HAP-1 (cell line): Measurements from ENCODE around the gene RAI14.

Source experiments
- DNase-seq, 2 experiments: peaks; one replicate each; pipeline ENCODE4 v3.0.0-alpha.2; 2016 to 2020; ENCODE audit warnings: low spot score in 2 of 2
- H3K27me3 ChIP-seq: fragments of 250-450 bp; sonication (Bioruptor Pico); 2 replicates; pipeline ENCODE4 v1.5.1; 2020; ENCODE audit warnings: low read depth, mild to moderate bottlenecking, moderate library complexity
- H3K36me3 ChIP-seq: fragments of 250-450 bp; sonication (Bioruptor Pico); replicated peaks from 2 replicates; pipeline ENCODE4 v1.5.1; 2020; ENCODE audit warnings: mild to moderate bottlenecking
- H3K4me1 ChIP-seq: fragments of 250-450 bp; sonication (Bioruptor Pico); 2 replicates; pipeline ENCODE4 v1.5.1; 2020; ENCODE audit warnings: mild to moderate bottlenecking
- H3K4me3 ChIP-seq: fragments of 250-450 bp; sonication (Bioruptor Pico); 2 replicates; pipeline ENCODE4 v1.5.1; 2020; ENCODE audit warnings: mild to moderate bottlenecking, moderate library complexity
- H3K9me3 ChIP-seq: fragments of 250-450 bp; sonication (Bioruptor Pico); 2 replicates; pipeline ENCODE4 v1.5.1; 2020; ENCODE audit warnings: mild to moderate bottlenecking, moderate library complexity
- in situ Hi-C: fragments of 300-500 bp; cut with MboI; formaldehyde crosslinking; loops from 3 replicates; pipeline ENCODE4 v1.14.3; 2020; ENCODE audit warnings: low sequenced_read_pairs, inconsistent platforms, mixed read lengths

Gene RAI14

GRCh38 chr5:34656001-34656699 lies at the start of gene RAI14:
TSS of gene RAI14 (plus strand) at chr5:34656328. CDS start at chr5:34686920, 30,592 bp downstream.
- in situ Hi-C loops = no loop called here
- H3K9me3 ChIP-seq = no peaks in the 10 kb centered on the region
- peak within 1 kb of the TSS; percentile 81 for H3K4me3 ChIP-seq
- peaks cover 2% of the 10 kb centered on the region for H3K4me1 ChIP-seq
- peaks cover 10% of the 10 kb centered on the region for H3K27me3 ChIP-seq
- peak; percentile 70 to 87 for DNase-seq
- H3K36me3 ChIP-seq = no peaks in the 10 kb centered on the region

DNA sequence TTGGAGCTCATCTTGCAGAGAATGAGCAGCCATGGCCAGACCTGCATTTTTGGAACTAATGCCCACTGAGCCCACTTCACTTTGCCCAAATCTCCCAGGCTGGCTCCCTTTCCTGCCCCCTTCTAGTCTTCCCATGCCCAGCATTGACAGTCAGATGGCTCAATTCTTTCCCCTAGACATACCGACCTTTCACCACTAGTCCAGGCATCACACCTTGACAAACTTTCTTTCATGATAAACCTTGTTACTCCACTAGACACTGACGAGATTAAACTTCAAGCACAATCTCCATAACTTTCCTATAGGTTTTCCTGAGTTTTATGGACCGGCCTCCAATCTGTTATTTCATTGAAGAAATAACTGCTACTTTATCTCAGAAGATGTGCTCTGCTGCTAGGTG lies 47.8 kb upstream of the RAI14 start:
- H3K4me3 ChIP-seq = no peak overlapping the region
- H3K27me3 ChIP-seq = no peaks in the 10 kb centered on the region
- H3K4me1 ChIP-seq = peaks cover 17% of the 10 kb centered on the region
- no peak for DNase-seq
- no peaks in the 10 kb centered on the region for H3K9me3 ChIP-seq
- no peaks in the 10 kb centered on the region for H3K36me3 ChIP-seq
- in situ Hi-C loops = no loop called here

DNA sequence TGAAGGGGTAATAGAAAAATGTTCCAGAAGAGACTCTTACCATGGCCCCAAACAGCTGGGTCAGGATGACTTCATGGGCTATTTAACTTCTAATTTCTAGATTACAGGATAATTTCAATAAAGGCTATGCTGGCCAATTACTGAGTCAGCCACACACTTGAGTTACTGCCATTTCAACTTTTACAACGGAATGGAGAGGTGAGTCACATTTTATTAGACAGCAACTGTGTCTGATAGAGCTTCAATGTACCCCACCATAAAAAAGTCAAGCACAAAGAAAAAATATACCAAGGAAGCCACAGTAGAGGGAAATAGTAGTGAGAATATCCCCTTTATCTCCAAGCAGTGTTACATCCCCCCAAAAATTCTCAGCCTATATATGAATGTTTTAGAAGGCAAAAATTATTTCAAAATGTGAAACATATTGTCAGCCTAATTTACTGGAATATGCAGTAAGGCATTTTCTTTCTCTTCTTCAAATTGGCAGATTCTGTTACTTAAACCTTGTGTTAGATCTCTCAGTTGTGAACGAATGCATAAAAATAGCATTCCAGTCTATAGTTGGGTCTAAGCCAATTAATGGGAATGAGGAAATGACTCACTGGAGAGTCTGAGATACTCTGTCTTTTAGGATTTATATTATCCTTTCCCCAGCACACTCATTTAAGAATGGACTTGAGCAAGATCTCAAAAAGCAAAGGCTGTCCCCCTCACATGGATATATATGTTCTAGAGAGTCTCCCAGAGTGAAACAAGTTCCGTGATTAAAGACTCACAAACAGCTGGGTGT lies 47.1 kb upstream of the RAI14 start:
- no peaks in the 10 kb centered on the region for H3K27me3 ChIP-seq
- no peaks in the 10 kb centered on the region for H3K36me3 ChIP-seq
- H3K4me1 ChIP-seq = peaks cover 10% of the 10 kb centered on the region
- no peaks in the 10 kb centered on the region for H3K9me3 ChIP-seq
- in situ Hi-C loops = no loop called here
- no peak overlapping the region for H3K4me3 ChIP-seq
- no peak for DNase-seq

- DNase-seq = no peak
- Histone ChIP-seq H3K9me3 (no peaks in the 10 kb centered on the region), H3K27me3 (no peaks in the 10 kb centered on the region), H3K4me1 (peaks cover 6% of the 10 kb centered on the region), H3K4me3 (no peak overlapping the region), H3K36me3 (no peaks in the 10 kb centered on the region)
- in situ Hi-C loops = no loop called here
Observed at GRCh38 chr5:34609951-34610441, 46.1 kb upstream of the RAI14 start.

DNA sequence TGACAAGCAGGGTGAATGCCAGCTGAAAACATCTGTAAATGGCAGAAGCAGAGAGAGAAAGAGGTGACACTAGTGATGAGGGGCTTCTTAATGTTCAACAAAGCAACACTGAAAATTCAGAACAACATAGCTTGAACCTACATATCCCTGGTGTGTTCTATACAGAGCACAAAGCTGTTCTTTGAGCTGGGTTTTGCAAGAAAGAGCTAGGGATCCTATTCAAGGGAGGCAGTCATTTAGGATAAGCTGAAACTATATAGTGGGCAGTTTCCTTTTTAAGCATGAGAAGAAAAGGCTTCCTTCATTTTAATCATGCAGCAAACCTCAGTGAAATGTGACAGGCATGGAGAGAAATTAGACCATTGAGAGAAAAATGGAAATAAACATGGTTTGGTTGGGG lies 45.6 kb upstream of the RAI14 start:
- H3K27me3 ChIP-seq = no peaks in the 10 kb centered on the region
- in situ Hi-C loops = no loop called here
- peaks cover 6% of the 10 kb centered on the region for H3K4me1 ChIP-seq
- DNase-seq = no peak
- H3K4me3 ChIP-seq = no peak overlapping the region
- H3K9me3 ChIP-seq = no peaks in the 10 kb centered on the region
- no peaks in the 10 kb centered on the region for H3K36me3 ChIP-seq

DNA sequence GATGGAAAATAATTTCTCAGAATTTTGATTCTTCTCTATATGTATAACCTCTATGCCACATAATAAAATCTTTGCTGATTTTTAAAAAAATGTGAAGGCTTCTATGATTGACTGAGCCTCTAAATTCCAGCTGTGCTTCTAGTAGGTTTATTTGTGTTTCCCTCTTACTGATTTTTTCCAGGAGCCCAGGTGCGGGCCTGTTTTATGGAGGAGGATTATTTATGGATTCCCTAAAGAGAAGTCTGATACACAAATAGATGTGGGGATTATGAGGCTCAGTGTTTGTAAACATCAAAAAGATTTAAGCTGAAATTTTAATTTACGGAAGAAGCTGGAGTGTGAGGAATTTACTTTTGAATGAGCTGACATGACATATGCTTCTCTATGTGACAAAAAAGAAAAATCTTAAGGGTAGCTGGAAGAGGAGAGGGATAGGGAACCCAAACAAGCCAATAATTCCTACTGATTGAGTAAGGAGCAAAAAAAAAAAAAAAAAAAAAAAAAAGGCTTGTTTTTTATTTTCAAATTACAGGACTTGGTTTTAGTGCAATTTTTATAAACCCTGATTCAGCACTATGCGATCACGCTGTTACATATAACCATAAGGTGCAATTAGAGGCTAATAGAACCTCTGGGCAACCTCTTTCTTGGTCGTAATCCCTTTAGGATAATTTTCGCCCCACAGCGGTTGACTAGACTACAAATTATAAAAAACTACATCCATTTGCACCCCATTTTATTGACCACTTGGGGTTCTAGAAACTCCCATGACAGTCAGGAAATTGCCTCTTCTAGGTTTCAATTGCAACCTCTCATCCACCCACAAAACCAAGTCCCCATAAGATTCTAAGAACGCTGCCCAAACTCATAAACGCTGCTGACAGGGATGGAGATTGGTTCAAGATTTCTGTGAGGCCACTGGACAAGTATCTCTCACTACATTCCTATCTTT lies 44.4 kb upstream of the RAI14 start:
- Histone ChIP-seq H3K9me3 (no peaks in the 10 kb centered on the region), H3K27me3 (no peaks in the 10 kb centered on the region), H3K4me3 (no peak overlapping the region), H3K36me3 (no peaks in the 10 kb centered on the region), H3K4me1 (peaks cover 10% of the 10 kb centered on the region)
- DNase-seq = no peak
- in situ Hi-C loops = no loop called here

DNA sequence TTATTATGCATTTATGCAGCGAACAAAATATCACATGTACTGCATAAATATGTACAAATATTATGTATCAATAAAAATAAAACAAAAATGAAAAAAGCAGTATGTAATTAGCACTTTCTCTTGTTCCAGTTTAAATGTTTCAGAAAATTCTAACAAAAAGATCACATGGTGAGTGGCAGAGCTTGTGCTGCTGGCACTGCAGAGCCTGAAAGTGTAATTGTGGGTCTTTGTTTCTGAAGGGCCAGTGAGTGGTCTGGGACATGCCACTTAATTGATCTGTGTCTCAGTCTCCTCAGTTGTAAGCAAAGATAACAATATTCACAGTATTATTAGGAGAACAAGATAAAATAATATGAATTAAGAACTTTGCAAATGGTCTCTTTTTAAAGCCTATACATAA lies 39.5 kb upstream of the RAI14 start:
- Histone ChIP-seq H3K4me1 (peaks cover 11% of the 10 kb centered on the region), H3K36me3 (no peaks in the 10 kb centered on the region), H3K9me3 (no peaks in the 10 kb centered on the region), H3K27me3 (no peaks in the 10 kb centered on the region), H3K4me3 (no peak overlapping the region)
- in situ Hi-C loops = no loop called here
- DNase-seq = no peak

GRCh38 chr5:34618371-34619065 lies 37.6 kb upstream of the RAI14 start:
- Histone ChIP-seq H3K27me3 (no peaks in the 10 kb centered on the region), H3K4me1 (peaks cover 11% of the 10 kb centered on the region), H3K9me3 (no peaks in the 10 kb centered on the region), H3K36me3 (no peaks in the 10 kb centered on the region), H3K4me3 (no peak overlapping the region)
- DNase-seq = no peak
- in situ Hi-C loops = no loop called here

- Histone ChIP-seq H3K9me3 (no peaks in the 10 kb centered on the region), H3K4me1 (peaks cover 11% of the 10 kb centered on the region), H3K27me3 (no peaks in the 10 kb centered on the region), H3K36me3 (no peaks in the 10 kb centered on the region), H3K4me3 (no peak overlapping the region)
- no peak for DNase-seq
- in situ Hi-C loops = no loop called here
Observed at GRCh38 chr5:34620185-34620584, 35.9 kb upstream of the RAI14 start.

GRCh38 chr5:34621277-34622097 lies 34.6 kb upstream of the RAI14 start:
- H3K36me3 ChIP-seq = no peaks in the 10 kb centered on the region
- H3K27me3 ChIP-seq = no peaks in the 10 kb centered on the region
- DNase-seq = no peak
- H3K9me3 ChIP-seq = no peaks in the 10 kb centered on the region
- peaks cover 10% of the 10 kb centered on the region for H3K4me1 ChIP-seq
- H3K4me3 ChIP-seq = no peak overlapping the region
- in situ Hi-C loops = no loop called here

- Histone ChIP-seq H3K9me3 (no peaks in the 10 kb centered on the region), H3K27me3 (no peaks in the 10 kb centered on the region), H3K36me3 (no peaks in the 10 kb centered on the region), H3K4me3 (no peak overlapping the region), H3K4me1 (peaks cover 4% of the 10 kb centered on the region)
- no peak for DNase-seq
- in situ Hi-C loops = no loop called here
Observed at GRCh38 chr5:34622098-34622400, 34.1 kb upstream of the RAI14 start.

DNA sequence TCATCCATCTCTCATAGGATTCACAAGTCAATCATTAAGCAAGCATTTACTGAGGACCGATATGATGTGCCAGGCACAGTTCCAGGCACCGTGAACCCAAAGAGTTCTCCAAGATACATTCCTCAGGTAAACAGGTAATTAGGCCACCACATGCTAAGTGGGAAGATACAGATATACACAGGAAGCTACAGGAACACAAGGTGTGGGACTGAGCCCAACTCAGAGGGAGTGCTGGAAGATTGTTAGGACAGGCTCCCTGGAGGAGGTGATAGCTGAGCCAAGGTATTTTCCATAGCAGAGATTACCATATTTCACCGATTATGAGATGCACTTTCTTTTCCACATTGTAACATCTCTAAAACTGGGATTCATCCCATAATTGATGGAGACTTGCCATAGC lies 31.4 kb upstream of the RAI14 start:
- Histone ChIP-seq H3K4me1 (peaks cover 5% of the 10 kb centered on the region), H3K9me3 (no peaks in the 10 kb centered on the region)
- in situ Hi-C loops = no loop called here

GRCh38 chr5:34625246-34625645 lies 30.9 kb upstream of the RAI14 start:
- Histone ChIP-seq H3K4me3 (no peak overlapping the region), H3K27me3 (no peaks in the 10 kb centered on the region), H3K36me3 (no peaks in the 10 kb centered on the region), H3K4me1 (peaks cover 5% of the 10 kb centered on the region), H3K9me3 (no peaks in the 10 kb centered on the region)
- in situ Hi-C loops = no loop called here
- DNase-seq = no peak

More for the DNA sequence above, 31.4 kb upstream of the RAI14 start:
- H3K36me3 ChIP-seq = no peaks in the 10 kb centered on the region
- no peak for DNase-seq
- H3K27me3 ChIP-seq = no peaks in the 10 kb centered on the region
- no peak overlapping the region for H3K4me3 ChIP-seq
